NCI-H1436 treated with DMSO at 0.1 percent for 48 hours (cell line): ENCODE results near the gene CDC42EP3.

Source experiments
- DNase-seq: peaks from one replicate; lab custom pipeline; 2025; lab: John Stamatoyannopoulos, UW

The CDC42EP3 gene

DNA sequence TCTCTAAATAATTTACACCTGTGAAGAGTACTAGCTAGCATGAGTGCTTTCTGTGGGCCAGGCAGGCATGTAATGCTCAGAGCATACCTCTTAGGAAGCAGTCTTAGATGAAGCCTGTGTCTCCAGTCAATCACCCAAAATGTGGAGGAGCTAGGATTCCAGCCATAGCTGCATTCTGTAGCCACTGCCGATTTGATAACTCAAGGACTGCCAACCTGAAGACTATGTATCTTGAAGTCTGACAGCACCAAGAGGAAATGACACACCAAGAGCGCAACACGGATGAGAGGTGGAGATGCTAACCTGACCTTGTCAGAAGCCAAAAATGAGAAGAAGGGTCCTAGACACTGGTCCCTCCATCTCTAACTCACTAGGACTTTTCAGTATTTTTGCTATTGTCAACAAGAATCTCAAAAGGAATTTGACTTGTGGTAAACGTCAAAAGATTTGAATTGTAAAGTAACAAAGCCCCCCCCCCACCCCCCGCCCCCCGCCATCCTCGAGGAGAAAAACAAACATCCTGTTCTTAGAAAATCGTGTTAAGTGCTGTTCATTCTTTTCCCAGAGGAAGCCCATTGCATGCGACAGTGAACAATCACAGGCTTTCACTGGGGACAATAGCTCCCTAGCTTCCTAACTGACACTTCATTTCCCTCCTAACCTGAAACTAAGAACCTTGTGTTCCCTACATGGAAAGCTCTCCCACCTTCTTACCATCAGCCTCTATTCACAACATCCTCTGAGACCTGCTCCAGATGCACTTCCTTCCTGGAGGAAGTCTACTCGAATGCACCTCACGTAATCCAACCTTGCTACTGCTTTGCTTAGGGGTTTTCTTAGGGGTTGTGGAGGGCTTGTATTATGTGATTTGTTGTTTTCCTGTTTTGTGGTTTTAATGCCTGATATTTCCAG lies 14.7 kb downstream of the CDC42EP3 start:
- no peak for DNase-seq

DNA sequence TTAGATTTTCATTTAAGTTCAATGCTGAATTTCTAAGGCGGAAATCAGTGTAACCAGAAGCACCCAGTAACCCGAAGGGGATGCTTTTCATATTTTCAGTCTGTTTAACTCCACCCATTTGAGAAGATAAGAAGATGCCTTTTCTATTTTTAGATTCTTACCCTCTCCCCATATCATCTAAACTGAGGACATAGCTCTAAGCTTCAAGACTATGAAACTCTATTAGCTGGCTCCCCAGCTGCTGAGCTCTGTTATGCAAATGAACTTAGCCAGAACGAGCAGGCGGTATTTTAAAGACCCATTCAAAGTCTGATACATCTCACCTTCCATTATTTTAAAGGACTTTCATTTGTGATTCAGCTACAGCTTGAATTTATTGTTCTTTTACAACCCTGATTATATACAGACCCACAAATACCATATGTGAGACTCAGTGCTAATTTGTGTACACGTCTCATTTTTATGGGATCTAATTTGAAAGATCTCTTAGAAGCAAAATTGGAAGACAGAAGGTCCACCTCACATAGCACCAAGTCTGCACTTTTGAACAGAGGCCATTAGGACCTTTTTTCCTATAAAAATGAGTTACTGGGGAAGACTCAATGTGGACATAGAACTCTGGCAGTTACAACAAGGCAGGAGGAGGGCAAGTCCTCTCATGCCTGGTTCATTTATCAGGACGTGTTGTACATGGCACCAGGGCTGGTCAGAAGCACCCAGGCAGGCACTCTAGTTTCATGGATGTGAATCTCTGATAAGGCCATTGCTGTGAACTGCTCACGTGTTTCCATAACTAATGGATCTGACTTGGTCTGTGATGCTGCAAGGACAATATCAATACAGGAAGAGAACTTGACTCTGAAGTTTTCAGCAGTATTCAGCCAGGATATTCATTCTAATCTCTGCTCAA lies 16.3 kb downstream of the CDC42EP3 start:
- DNase-seq: no peak

DNA sequence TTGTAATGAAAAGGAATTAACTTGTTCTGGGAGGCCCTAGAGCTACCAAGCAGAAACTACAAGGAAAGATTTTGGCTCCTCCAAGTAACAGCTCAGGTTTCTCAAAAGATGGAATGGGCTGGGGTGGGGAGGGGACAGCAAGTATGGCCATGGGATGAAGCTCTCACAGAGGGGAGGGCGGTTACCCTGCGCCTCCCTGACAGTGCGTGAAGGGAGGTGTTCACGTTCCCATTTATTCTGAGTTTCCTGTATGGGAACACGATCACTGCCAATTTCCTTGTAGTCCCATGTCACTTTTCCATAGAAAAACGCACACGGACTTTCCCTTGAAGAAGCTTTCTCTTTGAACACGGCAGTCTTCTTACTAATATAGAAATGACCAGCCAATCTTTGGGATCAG lies 17.0 kb downstream of the CDC42EP3 start:
- no peak for DNase-seq

DNA sequence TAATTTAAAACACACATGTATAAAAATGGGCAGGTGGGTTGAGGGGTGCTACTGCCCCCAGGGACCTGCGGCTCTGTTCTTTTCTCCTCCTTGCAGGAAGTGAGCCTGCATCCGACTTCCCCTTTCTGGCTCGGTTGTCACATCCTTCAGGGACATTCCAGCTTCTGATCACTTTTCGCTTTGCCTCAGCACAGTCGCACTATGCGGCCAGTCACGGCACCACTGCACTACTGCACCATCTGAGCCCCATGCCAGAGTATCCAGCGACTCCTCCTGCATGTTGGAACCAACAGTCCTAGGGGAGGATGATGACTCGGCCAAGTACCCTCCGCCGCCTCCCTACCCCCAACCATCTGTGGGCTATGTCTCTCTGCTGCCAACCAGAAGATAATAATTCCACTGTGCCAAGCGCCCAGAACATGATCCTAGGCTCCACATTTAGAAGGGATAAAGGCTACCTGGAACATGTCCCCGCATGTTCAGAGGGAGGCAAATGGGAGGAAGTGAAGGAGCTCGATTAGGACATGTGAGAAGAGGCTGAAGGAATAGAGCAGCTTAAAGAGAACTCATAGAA lies 17.6 kb downstream of the CDC42EP3 start:
- DNase-seq: no peak

DNA sequence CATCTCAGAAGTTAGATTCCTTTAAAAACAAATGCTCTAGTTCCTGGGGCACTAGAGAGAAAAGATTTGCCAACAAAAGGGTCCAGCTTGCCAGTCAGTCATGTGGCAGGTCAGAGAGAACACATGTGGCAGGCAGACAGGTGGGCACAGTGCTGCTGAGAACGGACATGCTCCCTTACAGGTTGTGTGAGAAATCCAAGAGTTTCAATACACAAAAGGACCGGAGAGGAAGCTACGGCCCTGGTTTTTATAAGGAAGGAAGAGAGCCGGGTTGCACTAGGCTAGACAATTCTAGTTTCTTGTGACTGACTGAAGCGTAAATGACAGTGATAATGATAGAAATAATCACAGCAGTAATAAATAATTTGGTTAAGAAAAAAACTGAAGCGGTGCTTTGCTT lies 18.3 kb downstream of the CDC42EP3 start:
- no peak for DNase-seq

DNA sequence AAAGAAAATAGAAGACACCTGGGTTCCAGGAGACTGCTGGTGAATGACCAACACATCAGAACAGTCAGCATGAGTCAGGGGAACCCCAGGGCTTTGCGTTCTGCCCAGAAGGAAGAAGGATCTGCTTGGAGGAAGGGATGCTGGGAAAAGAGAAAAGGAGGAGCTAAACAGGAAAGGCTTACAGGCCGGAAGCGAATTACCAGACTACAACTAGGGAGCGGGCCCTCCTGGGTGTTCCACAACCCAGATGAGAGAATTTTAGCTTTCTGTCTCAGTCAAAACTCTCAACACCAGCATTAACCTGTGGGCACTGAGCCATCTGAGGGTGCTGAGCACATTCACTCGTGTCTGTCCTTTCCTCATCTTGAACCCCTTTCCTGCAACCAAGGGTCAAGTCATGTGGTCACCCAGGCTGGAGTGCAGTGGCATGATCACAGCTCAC lies 19.2 kb downstream of the CDC42EP3 start:
- DNase-seq: no peak

DNA sequence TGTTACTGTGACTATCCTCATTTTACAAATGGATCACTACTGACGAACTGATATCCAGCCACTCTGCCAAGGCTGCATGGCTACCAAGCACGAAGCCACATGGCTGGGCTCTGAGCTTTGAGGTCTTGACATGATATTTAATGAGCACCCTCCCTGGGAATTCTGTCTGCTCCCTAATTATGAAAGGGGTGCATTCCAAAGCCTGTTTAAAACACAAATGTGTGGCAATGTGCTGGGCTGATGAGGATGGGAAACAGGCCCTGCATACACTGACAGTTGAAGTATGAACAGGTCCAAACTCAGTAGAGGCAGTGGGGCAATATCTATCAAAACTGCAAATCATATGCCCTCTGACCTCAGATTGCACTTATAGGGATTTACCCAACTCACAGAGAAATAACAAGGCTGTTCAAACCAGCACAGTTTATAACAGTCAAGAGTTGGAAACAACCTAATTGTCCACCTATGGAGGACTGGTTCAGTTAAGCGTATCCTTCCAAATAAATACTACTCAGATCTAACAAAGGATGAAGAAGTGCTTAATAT lies 20.8 kb downstream of the CDC42EP3 start:
- no peak for DNase-seq

DNA sequence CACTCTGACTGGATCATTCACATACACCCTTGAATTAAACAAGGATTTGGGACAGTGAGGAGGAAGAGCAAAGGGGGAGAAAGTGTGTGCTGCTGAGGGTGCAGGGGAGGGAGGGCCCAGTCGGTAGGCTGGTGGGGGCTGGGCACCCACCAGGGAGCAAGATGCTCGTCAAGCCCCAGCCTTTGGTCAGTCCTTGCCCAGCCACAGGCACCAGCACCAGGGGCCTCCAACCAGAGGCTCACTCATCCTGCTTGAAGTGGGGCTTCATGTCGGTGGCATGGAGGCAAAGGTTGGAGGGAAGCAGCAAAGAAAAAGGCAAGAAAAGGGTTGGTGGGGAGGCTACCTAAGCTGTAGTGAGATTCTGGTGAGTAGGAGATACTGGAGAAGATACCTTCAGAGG lies 21.9 kb downstream of the CDC42EP3 start:
- DNase-seq: no peak

DNA sequence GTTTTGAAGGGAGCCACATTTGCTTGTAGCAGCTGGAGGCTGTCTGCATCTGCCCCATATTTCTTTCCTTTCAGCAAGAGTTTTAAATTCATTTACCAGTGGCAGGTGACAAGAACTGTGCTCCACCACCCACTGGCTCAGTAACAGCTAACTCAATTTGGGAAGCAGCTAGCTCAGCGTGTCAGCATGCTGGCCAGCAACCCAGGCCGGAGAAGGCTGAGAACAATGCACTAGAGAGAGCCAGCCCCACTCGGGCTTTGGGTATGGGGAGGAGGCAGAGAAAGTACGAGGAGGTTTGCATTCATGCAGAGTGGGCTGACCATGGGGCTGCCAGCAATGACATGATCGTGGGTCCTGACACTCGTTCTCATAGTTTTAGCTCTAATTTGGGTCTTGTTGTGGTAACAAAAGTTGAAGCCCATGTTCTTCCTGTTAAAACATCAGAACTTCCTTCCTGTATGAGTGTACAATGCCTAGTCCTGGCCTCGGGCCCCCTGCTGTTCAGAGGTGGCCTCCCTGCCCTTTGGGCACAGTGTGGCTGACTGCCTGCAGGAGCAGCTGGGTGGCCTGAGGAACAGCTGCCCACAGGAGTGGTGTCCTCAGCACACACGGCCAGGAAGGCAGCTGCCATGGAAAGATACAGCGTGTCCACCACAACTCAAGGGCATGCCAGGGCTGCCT lies 23.0 kb downstream of the CDC42EP3 start:
- DNase-seq: no peak

DNA sequence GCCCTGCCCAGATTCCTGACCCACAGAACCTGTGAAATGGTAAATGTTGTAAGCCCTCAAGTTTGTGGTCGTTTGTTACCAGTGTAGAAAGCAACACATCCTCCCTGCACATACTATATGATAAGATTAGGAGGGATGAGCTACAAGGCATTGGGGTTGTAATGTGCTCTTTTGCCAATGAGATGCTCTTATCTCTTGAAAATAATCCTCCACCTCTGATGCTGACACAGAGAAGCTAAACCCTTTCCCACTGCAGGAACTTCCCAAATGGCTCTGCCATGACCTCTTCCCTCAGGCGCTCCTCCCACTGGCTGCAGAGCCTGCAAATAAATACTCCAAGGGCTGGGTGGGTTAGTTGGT lies 23.5 kb downstream of the CDC42EP3 start:
- no peak for DNase-seq

DNA sequence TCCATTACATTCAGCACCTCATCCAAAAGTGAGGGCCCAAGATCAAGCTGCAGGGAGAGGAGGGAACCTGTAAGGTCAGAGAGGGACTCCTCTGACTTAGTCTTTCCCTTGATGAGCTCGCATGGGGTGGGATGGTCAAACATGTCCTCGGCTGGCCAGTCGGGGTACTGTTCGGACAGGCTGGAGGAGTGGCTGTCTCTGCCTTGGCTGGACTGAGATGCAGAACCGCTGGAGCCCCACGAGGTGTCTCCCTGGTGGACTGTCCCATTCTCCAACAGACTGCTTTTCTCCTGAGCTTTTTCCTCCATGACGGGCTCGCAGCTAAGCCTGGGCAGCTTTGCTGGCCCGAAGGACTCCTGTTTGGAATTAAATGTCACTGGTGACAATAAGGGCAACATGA lies 25.6 kb downstream of the CDC42EP3 start:
- no peak for DNase-seq

DNA sequence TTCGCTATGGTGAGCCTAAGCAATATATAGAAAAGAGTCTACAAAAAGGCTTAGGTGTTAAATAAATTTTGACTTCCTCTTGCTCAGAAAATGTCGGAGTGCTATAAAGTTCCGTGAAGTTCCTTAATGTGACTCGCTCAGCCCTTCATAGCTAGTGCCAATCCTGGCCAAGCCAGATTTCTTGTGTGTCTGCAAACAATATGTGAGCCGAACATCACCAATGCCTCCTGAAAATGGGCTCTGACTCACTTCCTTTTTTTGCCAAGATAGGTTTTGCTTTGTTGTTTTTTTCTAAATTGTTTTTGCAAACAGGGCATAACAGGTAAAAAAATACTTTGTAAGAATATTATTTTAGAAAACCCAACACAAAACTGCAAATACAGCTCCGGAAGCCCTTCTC lies 26.1 kb downstream of the CDC42EP3 start:
- DNase-seq: no peak

DNA sequence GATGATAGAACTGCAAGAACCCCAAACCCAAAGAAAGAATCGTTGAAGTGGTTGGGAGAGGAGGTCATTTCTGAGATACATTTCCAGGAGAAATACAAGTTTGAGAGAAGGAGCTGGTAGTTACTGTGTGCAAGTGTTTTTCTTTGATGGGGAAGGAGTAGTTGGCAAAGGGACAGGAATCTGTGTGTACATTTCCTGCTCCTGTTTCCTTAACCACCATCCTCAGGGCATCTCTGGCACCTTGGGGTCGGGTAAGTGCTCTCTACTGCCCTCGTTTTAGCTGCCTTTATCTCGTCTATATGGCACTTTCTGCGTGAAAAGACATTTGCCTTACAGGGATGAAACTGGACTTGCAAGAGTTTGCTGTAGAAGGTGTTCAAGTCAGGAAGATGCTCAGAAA lies 27.3 kb downstream of the CDC42EP3 start:
- no peak for DNase-seq

DNA sequence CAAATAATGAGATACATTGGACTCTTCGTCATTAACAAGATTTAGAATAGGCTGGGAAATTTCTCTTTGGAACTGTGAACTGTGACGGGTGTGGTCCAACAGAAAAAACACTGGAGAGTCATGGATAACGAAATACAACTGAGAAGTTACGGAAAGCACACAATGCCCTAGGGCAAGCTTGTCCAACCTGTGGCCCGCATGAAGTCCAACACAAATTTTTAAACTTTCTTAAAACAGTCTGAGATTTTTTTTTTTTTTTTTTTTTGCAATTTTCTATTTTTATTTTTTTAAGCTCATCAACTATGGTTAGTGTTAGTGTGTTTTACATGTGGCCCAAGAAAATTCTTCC lies 27.7 kb downstream of the CDC42EP3 start:
- DNase-seq: no peak

DNA sequence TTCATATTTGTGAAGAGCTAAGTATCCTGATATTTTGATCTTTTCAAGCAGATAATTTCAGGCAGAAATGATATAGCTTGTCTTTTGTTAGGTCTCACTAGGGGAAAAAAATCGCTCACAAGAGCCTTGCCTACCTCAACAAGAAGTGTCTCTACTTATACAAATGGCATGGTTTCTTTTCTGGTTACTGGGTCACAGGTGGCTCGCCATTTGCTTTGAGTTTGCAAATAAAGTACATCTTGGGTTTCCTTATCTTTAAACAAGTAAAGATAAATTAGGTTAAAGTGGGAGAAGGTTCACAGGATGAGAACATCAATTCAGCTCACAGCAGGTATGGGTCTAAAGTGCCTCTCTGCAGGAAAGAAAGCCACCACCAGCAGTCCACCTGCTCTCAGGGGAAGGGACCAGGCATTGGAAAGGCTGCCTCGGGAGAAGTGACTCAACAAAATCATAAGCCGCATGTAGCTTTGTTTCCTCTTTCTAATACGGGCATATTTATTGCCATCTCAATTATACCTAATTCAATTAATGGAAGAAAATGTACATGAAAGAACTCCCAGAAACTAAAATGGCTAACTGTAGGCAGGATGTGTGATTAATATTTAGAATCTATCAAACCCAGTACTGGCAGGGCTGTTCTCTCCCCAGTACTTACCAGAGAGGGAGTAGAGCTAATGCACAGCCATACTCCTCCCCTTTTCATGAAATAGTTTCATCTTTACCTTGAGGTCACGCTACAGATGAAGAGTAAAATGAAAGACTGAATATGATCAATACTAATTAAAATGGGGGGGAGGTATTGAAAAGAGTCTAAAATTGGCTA lies 28.3 kb downstream of the CDC42EP3 start:
- DNase-seq: no peak

DNA sequence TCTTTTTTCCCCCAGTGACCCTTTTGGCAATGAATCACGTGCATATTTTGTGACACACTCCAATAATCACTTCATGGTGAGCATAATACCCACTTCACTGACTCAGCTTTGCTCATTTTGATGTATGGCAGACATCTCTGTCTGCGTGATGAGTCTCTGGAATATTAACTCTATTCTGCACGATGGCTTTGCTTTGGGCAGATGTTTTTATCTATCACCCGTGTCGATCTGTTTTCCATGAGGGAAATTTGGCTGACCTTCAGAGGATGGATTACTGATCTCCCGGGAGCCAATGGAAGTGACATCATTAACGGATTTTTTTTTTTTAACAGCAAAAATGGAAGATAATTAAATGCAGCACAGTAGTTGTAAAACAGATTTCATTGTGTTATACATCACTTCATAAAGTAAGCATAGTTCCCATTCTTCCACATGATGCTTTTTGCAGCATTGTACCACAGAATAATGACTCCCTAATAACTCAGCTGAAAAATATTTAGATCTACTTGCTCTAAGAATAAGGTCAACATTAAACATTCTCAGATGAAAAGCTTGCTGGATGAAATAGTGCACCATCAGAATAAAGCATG lies 29.8 kb downstream of the CDC42EP3 start:
- no peak for DNase-seq

DNA sequence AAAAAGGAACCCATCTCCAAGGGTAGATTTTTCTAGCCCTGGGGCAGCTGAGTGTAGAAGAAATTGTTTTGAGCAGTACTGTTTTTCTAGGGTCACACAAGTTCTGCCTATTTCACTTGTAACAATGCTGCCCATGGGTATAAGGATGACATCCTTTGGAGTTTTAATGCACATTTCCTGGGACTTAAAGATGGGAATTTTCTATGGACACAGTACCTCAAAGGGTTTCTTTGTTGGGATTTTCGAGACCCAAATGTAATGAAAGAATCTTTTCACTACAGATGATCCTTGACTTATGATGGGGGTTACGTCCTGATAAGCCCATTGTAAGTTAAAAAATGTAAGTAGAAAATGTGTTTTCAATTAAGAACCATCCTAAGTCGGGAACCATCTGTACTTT lies 31.8 kb downstream of the CDC42EP3 start:
- no peak for DNase-seq

DNA sequence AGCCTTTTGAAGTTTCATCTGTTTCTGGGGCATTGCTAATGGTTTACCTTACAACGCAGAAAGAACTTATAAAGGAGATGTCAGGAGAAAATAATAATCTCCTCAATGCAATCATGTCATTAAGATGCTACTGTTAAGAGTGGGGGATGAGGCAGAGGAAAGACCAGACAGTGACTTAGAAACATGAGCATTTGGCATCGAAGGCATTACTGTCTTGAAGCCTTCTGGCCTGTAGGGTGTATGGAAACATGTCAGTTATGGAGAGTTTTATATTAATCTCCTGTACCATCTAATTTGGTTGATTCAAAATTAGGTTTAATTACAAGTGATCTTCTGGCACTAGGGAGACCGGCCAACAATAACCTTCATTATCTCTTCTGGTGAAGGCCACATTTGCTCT lies 32.5 kb downstream of the CDC42EP3 start:
- no peak for DNase-seq

DNA sequence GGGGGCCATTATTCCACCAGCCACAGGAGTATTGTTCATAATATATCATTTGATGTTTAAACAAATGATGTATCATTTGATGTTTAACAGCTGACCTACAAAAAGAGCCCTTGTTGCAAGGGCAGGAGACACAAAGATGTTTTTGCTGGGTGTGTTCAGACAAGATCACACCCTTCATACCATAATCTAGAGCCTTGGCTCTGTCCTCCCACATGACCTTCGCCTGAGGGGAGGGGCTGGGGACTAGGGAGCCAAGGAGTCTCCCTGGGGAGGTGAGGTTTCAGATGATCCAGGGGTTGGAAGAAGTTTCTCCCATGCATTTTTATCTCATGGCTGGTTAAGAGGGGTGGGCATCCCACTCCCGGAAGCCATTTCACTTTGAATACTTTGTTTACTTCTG lies 33.5 kb downstream of the CDC42EP3 start:
- no peak for DNase-seq

DNA sequence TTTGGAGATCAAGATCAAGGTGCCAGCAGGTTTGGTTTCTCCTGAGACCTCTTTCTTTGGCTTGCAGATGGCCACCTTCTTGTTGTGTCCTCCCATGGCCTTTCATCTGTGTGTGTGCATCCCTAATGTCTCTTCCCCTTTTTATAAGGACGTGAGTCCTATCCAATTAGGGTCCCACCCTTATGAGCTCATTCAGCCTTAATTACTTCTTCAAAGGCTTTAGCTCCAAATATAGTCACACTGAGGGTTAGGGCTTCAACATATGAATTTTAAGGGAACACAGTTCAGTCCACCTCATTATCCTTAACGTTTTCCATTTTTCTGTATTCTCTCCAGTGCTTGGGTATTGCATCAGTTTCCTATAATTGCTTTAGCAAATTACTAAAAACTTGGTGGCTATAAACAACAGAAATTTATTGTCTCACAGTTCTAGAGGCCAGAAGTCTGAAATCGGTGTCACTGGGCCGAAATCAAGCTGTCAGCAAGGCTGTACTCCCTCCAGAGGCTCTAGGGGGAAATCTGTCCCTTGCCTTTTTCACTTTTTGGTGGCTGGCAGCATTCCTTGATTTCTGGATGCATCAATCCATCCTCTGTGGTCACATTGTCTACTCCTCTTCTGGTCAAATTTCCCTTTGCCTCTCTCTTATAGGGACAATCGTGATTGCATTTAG lies 34.1 kb downstream of the CDC42EP3 start:
- DNase-seq: no peak
